H9 (cell line): ENCODE measurements around the gene UMPS. TPM values are rescaled to one million over a fixed set of nuclear protein-coding genes. Genes with fewer than 3 reads are reported as not detected.
A peak's percentile ranks its signal among the peaks of the same experiment; 100 is the strongest.

Experiments
- DNase-seq: peaks from one replicate; pipeline ENCODE4 v3.0.0-alpha.2; 2017
- H2AFZ ChIP-seq: one replicate; pipeline ENCODE4 v1.6.1; 2013; ENCODE audit warnings: mild to moderate bottlenecking, low read length, control low read depth, moderate library complexity
- H2AK5ac ChIP-seq: 2 replicates; pipeline ENCODE4 v1.6.1; 2013; ENCODE audit warnings: low read length, control low read depth, mixed read lengths; ENCODE audit not compliant: insufficient read length
- H2BK120ac ChIP-seq: one replicate; pipeline ENCODE4 v1.6.1; 2013; ENCODE audit warnings: low read depth, mild to moderate bottlenecking, low read length, control low read depth, inconsistent platforms; ENCODE audit not compliant: poor library complexity, severe bottlenecking
- H2BK12ac ChIP-seq: 2 replicates; pipeline ENCODE4 v1.6.1; 2013; ENCODE audit warnings: low read length, control low read depth, mixed read lengths, low read depth; ENCODE audit not compliant: insufficient read length
- H2BK15ac ChIP-seq: 2 replicates; pipeline ENCODE4 v1.6.1; 2013; ENCODE audit warnings: low read depth, low read length, control low read depth
- H2BK20ac ChIP-seq: one replicate; pipeline ENCODE4 v1.6.1; 2013; ENCODE audit warnings: low read depth, mild to moderate bottlenecking, low read length, control low read depth, inconsistent platforms; ENCODE audit not compliant: poor library complexity, severe bottlenecking
- H2BK5ac ChIP-seq: 2 replicates; pipeline ENCODE4 v1.6.1; 2013; ENCODE audit warnings: low read length, control low read depth, mixed read lengths; ENCODE audit not compliant: insufficient read length
- H3K14ac ChIP-seq: 2 replicates; pipeline ENCODE4 v1.6.1; 2013; ENCODE audit warnings: low read length, control low read depth; ENCODE audit not compliant: insufficient read depth
- H3K18ac ChIP-seq: 2 replicates; pipeline ENCODE4 v1.6.1; 2013; ENCODE audit warnings: low read depth, mild to moderate bottlenecking, mixed read lengths, low read length, control low read depth; ENCODE audit not compliant: insufficient read length
- H3K23ac ChIP-seq: 2 replicates; pipeline ENCODE4 v1.6.1; 2013; ENCODE audit warnings: low read length, control low read depth, mixed read lengths, low read depth; ENCODE audit not compliant: insufficient read length
- H3K23me2 ChIP-seq: 2 replicates; pipeline ENCODE4 v1.6.1; 2013; ENCODE audit warnings: low read depth, mild to moderate bottlenecking, mixed read lengths, low read length, control low read depth; ENCODE audit not compliant: insufficient read length, poor library complexity, severe bottlenecking
- H3K27ac ChIP-seq: 2 replicates; pipeline ENCODE4 v1.5.1; 2013; ENCODE audit warnings: low read length, control low read depth, mixed read lengths, low read depth; ENCODE audit not compliant: insufficient read length
- H3K27me3 ChIP-seq: 2 replicates; pipeline ENCODE4 v1.6.1; 2013; ENCODE audit warnings: low read length, control low read depth, inconsistent platforms; ENCODE audit not compliant: insufficient read depth
- H3K4ac ChIP-seq: 2 replicates; pipeline ENCODE4 v1.6.1; 2013; ENCODE audit warnings: low read depth, mild to moderate bottlenecking, control low read depth, inconsistent platforms, low read length, moderate library complexity
- H3K4me1 ChIP-seq: 2 replicates; pipeline ENCODE4 v1.6.1; 2013; ENCODE audit warnings: low read length, control low read depth, inconsistent platforms; ENCODE audit not compliant: insufficient read depth
- H3K4me2 ChIP-seq: 2 replicates; pipeline ENCODE4 v1.6.1; 2013; ENCODE audit warnings: low read length, control low read depth, mixed read lengths; ENCODE audit not compliant: insufficient read length, insufficient read depth
- H3K56ac ChIP-seq: 2 replicates; pipeline ENCODE4 v1.6.1; 2013; ENCODE audit warnings: low read depth, mild to moderate bottlenecking, mixed read lengths, low read length, control low read depth; ENCODE audit not compliant: insufficient read length
- H3K79me1 ChIP-seq: 2 replicates; pipeline ENCODE4 v1.6.1; 2013; ENCODE audit warnings: low read depth, mild to moderate bottlenecking, moderate library complexity, low read length, control low read depth, inconsistent platforms; ENCODE audit not compliant: insufficient read depth, poor library complexity, severe bottlenecking
- H3K79me2 ChIP-seq: 2 replicates; pipeline ENCODE4 v1.6.1; 2013; ENCODE audit warnings: low read length, control low read depth, inconsistent platforms; ENCODE audit not compliant: insufficient read depth
- H3K9ac ChIP-seq: 2 replicates; pipeline ENCODE4 v1.6.1; 2013; ENCODE audit warnings: low read length, control low read depth, mixed read lengths; ENCODE audit not compliant: insufficient read length; ENCODE audit errors: extremely low read depth
- H3K9me3 ChIP-seq: one replicate; pipeline ENCODE4 v1.6.1; 2013; ENCODE audit warnings: low read depth, low read length, inconsistent platforms; ENCODE audit not compliant: control insufficient read depth
- H3T11ph ChIP-seq: one replicate; pipeline ENCODE4 v1.6.1; 2013; ENCODE audit warnings: mild to moderate bottlenecking, low read length, control low read depth, inconsistent platforms
- H4K20me1 ChIP-seq: one replicate; pipeline ENCODE4 v1.6.1; 2013; ENCODE audit not compliant: control insufficient read depth, insufficient read length, insufficient read depth
- H4K5ac ChIP-seq: 2 replicates; pipeline ENCODE4 v1.6.1; 2013; ENCODE audit warnings: low read depth, mild to moderate bottlenecking, mixed read lengths, low read length, control low read depth; ENCODE audit not compliant: insufficient read length
- H4K8ac ChIP-seq: replicated peaks from 2 replicates; pipeline ENCODE4 v1.6.1; 2013; ENCODE audit warnings: low read length, control low read depth, mixed read lengths, low read depth; ENCODE audit not compliant: insufficient read length
- H4K91ac ChIP-seq: 2 replicates; pipeline ENCODE4 v1.6.1; 2013; ENCODE audit warnings: low read depth, mild to moderate bottlenecking, moderate library complexity, mixed read lengths, low read length, control low read depth; ENCODE audit not compliant: insufficient read length
- H3K27ac Mint-ChIP-seq, 3 experiments: 2 replicates in 2 of 3; 3 replicates in 1 of 3; pipeline ENCODE4 v1.8.0; 2020 to 2021; ENCODE audit warnings: mixed read lengths in 3 of 3, mild to moderate bottlenecking in 1 of 3, moderate library complexity in 1 of 3
- H3K27me3 Mint-ChIP-seq: 2 replicates; pipeline ENCODE4 v1.8.0; 2021; ENCODE audit warnings: low read depth, mild to moderate bottlenecking, moderate library complexity, mixed read lengths
- H3K36me3 Mint-ChIP-seq, 3 experiments: 2 replicates in 2 of 3; 3 replicates in 1 of 3; pipeline ENCODE4 v1.8.0; 2020 to 2021; ENCODE audit warnings: low read depth in 3 of 3, mixed read lengths in 3 of 3; ENCODE audit not compliant: insufficient read depth in 1 of 3
- H3K4me1 Mint-ChIP-seq, 2 experiments: 2 replicates each; pipeline ENCODE4 v1.8.0; 2020; ENCODE audit warnings: mixed read lengths in 2 of 2
- H3K4me3 Mint-ChIP-seq, 2 experiments: 2 replicates in 1 of 2; 3 replicates in 1 of 2; pipeline ENCODE4 v1.8.0; 2020 to 2021; ENCODE audit warnings: mild to moderate bottlenecking in 2 of 2, mixed read lengths in 2 of 2, moderate library complexity in 1 of 2
- H3K9me3 Mint-ChIP-seq, 2 experiments: 2 replicates in 1 of 2; 3 replicates in 1 of 2; pipeline ENCODE4 v1.8.0; 2020; ENCODE audit warnings: mild to moderate bottlenecking in 2 of 2, mixed read lengths in 2 of 2, moderate library complexity in 1 of 2
- WGBS: extraction: QIAGEN DNeasy Blood & Tissue Kit; methylation state at CpG from one replicate; pipeline ENCODE4 v1.1.7; 2013; ENCODE audit warnings: missing lambda C conversion rate, low lambda C conversion rate, mixed read lengths; ENCODE audit not compliant: insufficient read length; ENCODE audit errors: extremely low coverage; 5-methylcytosine and 5-hydroxymethylcytosine counted together
- total RNA-seq: library from RNA; stranded (reverse); gene quantifications from 2 replicates; pipeline ENCODE4 v1.2.1, GENCODE V29; 2021
- TF ChIP-seq, protein P1 (sequence below): fragments of 200-600 bp; sonication (generic); conservative IDR thresholded peaks from 3 replicates; pipeline ENCODE4 v1.8.0; 2021; ENCODE audit warnings: antibody characterized with exemption, mild to moderate bottlenecking

Gene UMPS
- total RNA-seq, 1 experiment from 2014 or later, result 65.4 TPM

DNA sequence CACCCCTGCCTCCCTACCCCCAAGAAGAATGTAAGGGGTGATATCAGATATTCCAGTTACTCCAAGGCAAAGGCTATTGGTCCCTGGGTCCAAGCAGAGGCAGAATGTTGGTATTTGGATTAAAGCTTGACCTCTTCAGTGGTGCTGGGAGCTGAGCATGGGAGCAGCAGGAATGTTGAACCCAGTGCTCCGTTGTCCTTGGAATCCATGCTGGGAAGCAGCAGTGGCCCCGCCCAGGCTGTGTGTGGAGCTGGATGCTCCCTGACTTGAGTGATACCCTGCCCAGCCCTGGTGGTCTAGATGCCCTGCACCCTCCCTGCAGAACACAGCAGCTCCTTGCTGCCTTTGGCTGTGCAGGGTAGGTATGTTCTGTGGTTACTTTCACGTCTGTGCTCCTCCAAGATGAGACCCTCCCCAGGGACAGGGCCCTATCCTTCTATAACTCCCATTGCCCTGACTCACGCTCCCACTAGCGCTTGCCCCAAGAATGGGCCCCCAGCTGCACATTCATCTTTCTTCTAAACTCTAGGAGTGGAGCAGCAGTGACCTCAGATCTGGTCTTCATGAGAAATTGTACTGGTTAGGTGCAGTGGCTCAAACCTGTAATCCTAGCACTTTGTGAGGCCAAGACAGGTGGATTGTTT lies 35.1 kb downstream of the UMPS start:
- H3K23me2 ChIP-seq, result no peaks in the 10 kb centered on the region
- H3K4ac ChIP-seq, result no peak overlapping the region
- H4K91ac ChIP-seq, result no peak overlapping the region
- H3K4me2 ChIP-seq, result no peak overlapping the region
- TF ChIP-seq, protein P1, sequence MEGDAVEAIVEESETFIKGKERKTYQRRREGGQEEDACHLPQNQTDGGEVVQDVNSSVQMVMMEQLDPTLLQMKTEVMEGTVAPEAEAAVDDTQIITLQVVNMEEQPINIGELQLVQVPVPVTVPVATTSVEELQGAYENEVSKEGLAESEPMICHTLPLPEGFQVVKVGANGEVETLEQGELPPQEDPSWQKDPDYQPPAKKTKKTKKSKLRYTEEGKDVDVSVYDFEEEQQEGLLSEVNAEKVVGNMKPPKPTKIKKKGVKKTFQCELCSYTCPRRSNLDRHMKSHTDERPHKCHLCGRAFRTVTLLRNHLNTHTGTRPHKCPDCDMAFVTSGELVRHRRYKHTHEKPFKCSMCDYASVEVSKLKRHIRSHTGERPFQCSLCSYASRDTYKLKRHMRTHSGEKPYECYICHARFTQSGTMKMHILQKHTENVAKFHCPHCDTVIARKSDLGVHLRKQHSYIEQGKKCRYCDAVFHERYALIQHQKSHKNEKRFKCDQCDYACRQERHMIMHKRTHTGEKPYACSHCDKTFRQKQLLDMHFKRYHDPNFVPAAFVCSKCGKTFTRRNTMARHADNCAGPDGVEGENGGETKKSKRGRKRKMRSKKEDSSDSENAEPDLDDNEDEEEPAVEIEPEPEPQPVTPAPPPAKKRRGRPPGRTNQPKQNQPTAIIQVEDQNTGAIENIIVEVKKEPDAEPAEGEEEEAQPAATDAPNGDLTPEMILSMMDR, result no peak
- H4K5ac ChIP-seq, result no peak overlapping the region
- H3K4me1 Mint-ChIP-seq, result peaks cover 0 to 8% of the 10 kb centered on the region in 2 experiments; a peak in 2 of 4 replicates
- H3K4me1 ChIP-seq, result no peaks in the 10 kb centered on the region
- H2BK20ac ChIP-seq, result no peak overlapping the region
- H3K27me3 ChIP-seq, result no peaks in the 10 kb centered on the region
- no peak overlapping the region for H3K56ac ChIP-seq
- H2AFZ ChIP-seq, result no peak overlapping the region
- no peak overlapping the region for H3T11ph ChIP-seq
- H3K27ac ChIP-seq, result no peak overlapping the region
- 0 out of 7 replicates have a peak overlapping the region, but pooled peaks of 1 of the 3 experiments have one; percentile 61 for H3K27ac Mint-ChIP-seq
- H3K9me3 Mint-ChIP-seq, result no peaks in the 10 kb centered on the region
- H2BK15ac ChIP-seq, result no peak overlapping the region
- DNase-seq, result no peak
- H4K8ac ChIP-seq, result no peak overlapping the region
- H2AK5ac ChIP-seq, result no peak overlapping the region
- no peak overlapping the region for H2BK5ac ChIP-seq
- H2BK12ac ChIP-seq, result no peak overlapping the region
- no peak overlapping the region for H3K14ac ChIP-seq
- no peak overlapping the region for H3K23ac ChIP-seq
- no peaks in the 10 kb centered on the region for H3K79me1 ChIP-seq
- peaks cover 36 to 79% (median 50%) of the 10 kb centered on the region in 3 experiments for H3K36me3 Mint-ChIP-seq
- no peak overlapping the region for H2BK120ac ChIP-seq
- no peaks in the 10 kb centered on the region for H3K9me3 ChIP-seq
- no peak overlapping the region for H3K4me3 Mint-ChIP-seq
- no peaks in the 10 kb centered on the region for H3K79me2 ChIP-seq
- H3K18ac ChIP-seq, result no peak overlapping the region
- no peak overlapping the region for H3K9ac ChIP-seq
- H3K27me3 Mint-ChIP-seq, result no peaks in the 10 kb centered on the region
- WGBS, result no CpG with 5 or more reads among the region's 5 CpGs
- H4K20me1 ChIP-seq, result no peaks in the 10 kb centered on the region
